Stimulated activated CD8-positive, alpha-beta memory T cell treated with anti-CD3 and anti-CD28 coated beads, Interleukin-7, amount 100 ng/mL, for 1 hour (primary cell): ENCODE results near the gene PRKCE.
"Not testable (repeated sequence)": the region's sequence is repeated elsewhere in the genome, so short reads cannot be mapped to it uniquely, and the experiment has no call there.

Experiments
- DNase-seq, 2 donors: peaks; one replicate each; pipeline ENCODE4 v3.0.0-alpha.2; 2020; ENCODE audit warnings: low read depth in 2 of 2

The PRKCE gene

GRCh38 chr2:45836316-45836715 is 184.8 kb downstream of the PRKCE start:
- no peak for DNase-seq

GRCh38 chr2:45836740-45837139 is 185.3 kb downstream of the PRKCE start:
- DNase-seq, result no peak

- DNase-seq, result no peak
Measured at GRCh38 chr2:45837812-45838341, 186.4 kb downstream of the PRKCE start.

GRCh38 chr2:45839508-45840251 is 188.2 kb downstream of the PRKCE start:
- no peak for DNase-seq

- DNase-seq, result no peak
Measured at GRCh38 chr2:45840481-45840880, 189.0 kb downstream of the PRKCE start.

GRCh38 chr2:45841752-45842407 is 190.4 kb downstream of the PRKCE start:
- no peak for DNase-seq

- DNase-seq, result no peak
Measured at GRCh38 chr2:45843136-45843535, 191.7 kb downstream of the PRKCE start.

- no peak for DNase-seq
Measured at GRCh38 chr2:45844796-45845457, 193.5 kb downstream of the PRKCE start.

GRCh38 chr2:45845566-45845965 is 194.1 kb downstream of the PRKCE start:
- no peak for DNase-seq

GRCh38 chr2:45849491-45850283 is 198.2 kb downstream of the PRKCE start:
- DNase-seq, result no peak

- DNase-seq, result no peak
Measured at GRCh38 chr2:45850558-45850957, 199.1 kb downstream of the PRKCE start.

- no peak for DNase-seq
Measured at GRCh38 chr2:45851111-45851510, 199.6 kb downstream of the PRKCE start.

GRCh38 chr2:45851576-45852304 is 200.3 kb downstream of the PRKCE start:
- no peak for DNase-seq

- no peak for DNase-seq
Measured at GRCh38 chr2:45852450-45853150, 201.1 kb downstream of the PRKCE start.

- DNase-seq, result no peak
Measured at GRCh38 chr2:45855374-45855773, 203.9 kb downstream of the PRKCE start.

- DNase-seq, result no peak
Measured at GRCh38 chr2:45856391-45857274, 205.2 kb downstream of the PRKCE start.

GRCh38 chr2:45857275-45857609 is 205.8 kb downstream of the PRKCE start:
- DNase-seq, result no peak

- no peak for DNase-seq
Measured at GRCh38 chr2:45857867-45858520, 206.5 kb downstream of the PRKCE start.

GRCh38 chr2:45858872-45859271 is 207.4 kb downstream of the PRKCE start:
- DNase-seq, result not testable (repeated sequence)
